ENCODE results near the gene ANKRD33B. TPM values are rescaled to one million over a fixed set of nuclear protein-coding genes. Genes with fewer than 3 reads are reported as not detected.

The ANKRD33B gene
- total and polyA plus RNA-seq, 2 experiments from 2014 or later = 0.71 to 1.5 TPM

DNA sequence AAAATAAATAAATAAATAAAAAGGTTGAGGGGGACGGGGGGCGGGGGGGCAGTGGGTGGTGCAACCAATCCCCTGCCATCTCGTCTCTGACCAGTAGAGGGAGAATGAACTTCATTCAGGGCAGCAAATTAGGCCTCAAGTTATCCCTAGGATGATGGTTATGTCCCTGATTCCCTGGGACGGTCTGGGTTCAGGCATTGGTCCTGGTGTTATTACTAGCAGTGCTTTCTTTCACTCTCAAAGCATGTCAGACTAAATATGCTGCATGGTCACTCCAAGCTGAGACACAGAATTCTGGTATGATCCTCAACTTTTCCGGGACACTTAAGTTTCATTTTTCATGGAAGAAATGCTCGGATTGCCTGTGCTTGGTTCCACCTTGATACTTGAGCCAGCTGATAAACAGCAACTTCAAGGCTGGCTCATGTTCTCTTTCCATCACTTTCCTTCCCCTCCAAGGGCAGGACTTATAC is 137.7 kb downstream of the ANKRD33B start:
- Histone ChIP-seq H3K4me3 (no peak overlapping the region), H3K4me1 (ENCODE audit: insufficient read depth) (peaks cover 46% of the 10 kb centered on the region)

DNA sequence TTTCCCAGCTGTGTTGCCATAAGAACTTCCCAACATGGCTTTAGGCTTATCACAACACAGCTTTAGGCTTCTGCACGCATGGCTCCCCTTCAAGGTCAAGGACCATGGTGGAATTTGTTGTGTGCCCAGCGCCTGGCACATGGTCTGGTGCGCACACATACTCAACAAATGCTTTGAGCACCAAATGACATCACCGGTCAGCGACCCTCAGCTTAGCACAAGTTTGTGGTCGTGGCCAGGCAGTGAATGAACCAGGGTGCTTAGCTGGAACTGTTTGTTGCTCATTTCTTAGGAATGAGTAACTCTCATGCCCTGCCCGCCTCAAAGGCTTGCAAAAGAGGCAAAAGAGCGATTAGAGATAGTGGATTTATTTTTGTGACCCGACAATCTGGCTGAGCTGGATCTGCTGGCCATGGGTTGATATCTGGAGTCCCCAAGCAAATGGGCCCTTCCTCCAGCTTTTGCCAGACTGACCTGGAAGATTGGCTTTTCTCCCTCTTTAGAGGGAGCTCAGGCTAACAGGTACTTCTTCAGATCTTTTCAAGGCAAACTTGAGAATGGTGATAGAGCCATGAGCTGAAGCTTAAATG is 138.3 kb downstream of the ANKRD33B start:
- TF ChIP-seq EZH2 (IDR thresholded peaks at IDR 0.05; ENCODE audit: insufficient read depth, poor library complexity, severe bottlenecking) (no peak), EZH2phosphoT487 (IDR thresholded peaks at IDR 0.05; ENCODE audit: insufficient read depth, low read depth) (no peak)
- H3K9me3 ChIP-seq (ENCODE audit: low read depth) = no peaks in the 10 kb centered on the region
- peaks cover 49% of the 10 kb centered on the region for H3K4me1 ChIP-seq (ENCODE audit: insufficient read depth)
- 39% methylated on average over 9 of the region's 9 CpGs for WGBS, 2 experiments (ENCODE audit: low coverage in 1 of 2, low lambda C conversion rate in 2 of 2, missing lambda C conversion rate in 2 of 2)
- 0 out of 2 replicates have a peak overlapping the region, but pooled peaks have one; percentile 5 for H3K9ac ChIP-seq
- H3K9me2 ChIP-seq (ENCODE audit: insufficient read depth) = no peaks in the 10 kb centered on the region
- peaks cover 40% of the 10 kb centered on the region for H3F3A ChIP-seq (ENCODE audit: insufficient read depth)
- no peak overlapping the region for H3K4me3 ChIP-seq
- H3K27me3 ChIP-seq (replicated peaks; ENCODE audit: insufficient read depth) = no peaks in the 10 kb centered on the region
- DNase-seq = peak; percentile 89
- H3K27ac ChIP-seq = peak overlapping the region; percentile 59
- H3K4me2 ChIP-seq (ENCODE audit: unreplicated experiment) = peak overlapping the region; percentile 54
- H3K36me3 ChIP-seq (ENCODE audit: low read depth) = no peaks in the 10 kb centered on the region
- in situ Hi-C loops (cut with MboI) = no loop called here
- H3K79me2 ChIP-seq (ENCODE audit: insufficient read depth) = peaks cover 53% of the 10 kb centered on the region
- H4K20me1 ChIP-seq (ENCODE audit: insufficient read depth) = no peaks in the 10 kb centered on the region
- no peak overlapping the region for H2AFZ ChIP-seq

More for the DNA sequence above, 137.7 kb downstream of the ANKRD33B start:
- no peak overlapping the region for H2AFZ ChIP-seq
- H3K36me3 ChIP-seq (ENCODE audit: low read depth) = no peaks in the 10 kb centered on the region
- H3K9me3 ChIP-seq (ENCODE audit: low read depth) = no peaks in the 10 kb centered on the region
- peak overlapping the region; percentile 54 for H3K4me2 ChIP-seq (ENCODE audit: unreplicated experiment)
- peaks cover 37% of the 10 kb centered on the region for H3F3A ChIP-seq (ENCODE audit: insufficient read depth)
- DNase-seq = peak; percentile 65
- H3K79me2 ChIP-seq (ENCODE audit: insufficient read depth) = peaks cover 57% of the 10 kb centered on the region
- no peaks in the 10 kb centered on the region for H3K9me2 ChIP-seq (ENCODE audit: insufficient read depth)
- H3K27me3 ChIP-seq (replicated peaks; ENCODE audit: insufficient read depth) = no peaks in the 10 kb centered on the region
- H4K20me1 ChIP-seq (ENCODE audit: insufficient read depth) = no peaks in the 10 kb centered on the region; the same call in 1 of the 2 replicates
- H3K27ac ChIP-seq = peak overlapping the region; percentile 59
- 0 out of 2 replicates have a peak overlapping the region, but pooled peaks have one; percentile 5 for H3K9ac ChIP-seq
- TF ChIP-seq EZH2phosphoT487 (IDR thresholded peaks at IDR 0.05; ENCODE audit: insufficient read depth, low read depth) = no peak
- 35% methylated on average over 6 of the region's 6 CpGs for WGBS, 2 experiments (ENCODE audit: low coverage in 1 of 2, low lambda C conversion rate in 2 of 2, missing lambda C conversion rate in 2 of 2)
- in situ Hi-C loops (cut with MboI) = no loop called here

- Histone ChIP-seq H3K27me3 (replicated peaks; ENCODE audit: insufficient read depth) (no peaks in the 10 kb centered on the region), H3F3A (ENCODE audit: insufficient read depth) (peaks cover 48% of the 10 kb centered on the region), H3K4me1 (ENCODE audit: insufficient read depth) (peaks cover 56% of the 10 kb centered on the region), H3K4me2 (ENCODE audit: unreplicated experiment) (peak overlapping the region; percentile 54), H3K9ac (no peak overlapping the region), H4K20me1 (ENCODE audit: insufficient read depth) (no peaks in the 10 kb centered on the region; the same call in 1 of the 2 replicates), H3K36me3 (ENCODE audit: low read depth) (no peaks in the 10 kb centered on the region), H3K9me2 (ENCODE audit: insufficient read depth) (no peaks in the 10 kb centered on the region), H3K4me3 (no peak overlapping the region), H3K79me2 (ENCODE audit: insufficient read depth) (peaks cover 44% of the 10 kb centered on the region), H3K27ac (peak overlapping the region; percentile 59; the same call in 1 of the 2 replicates), H3K9me3 (ENCODE audit: low read depth) (no peaks in the 10 kb centered on the region), H2AFZ (no peak overlapping the region)
- no peak for TF ChIP-seq EZH2phosphoT487 (IDR thresholded peaks at IDR 0.05; ENCODE audit: insufficient read depth, low read depth)
- no peak for TF ChIP-seq EZH2 (IDR thresholded peaks at IDR 0.05; ENCODE audit: insufficient read depth, poor library complexity, severe bottlenecking)
- whole genome bisulfite sequencing, 2 experiments (ENCODE audit: low coverage in 1 of 2, low lambda C conversion rate in 2 of 2, missing lambda C conversion rate in 2 of 2) = 83 to 86% methylated on average over 7 of the region's 7 CpGs
- in situ Hi-C loops (cut with MboI) = no loop called here
- peak; percentile 42 for DNase-seq
Measured at GRCh38 chr5:10702911-10703491, 139.1 kb downstream of the ANKRD33B start.

DNA sequence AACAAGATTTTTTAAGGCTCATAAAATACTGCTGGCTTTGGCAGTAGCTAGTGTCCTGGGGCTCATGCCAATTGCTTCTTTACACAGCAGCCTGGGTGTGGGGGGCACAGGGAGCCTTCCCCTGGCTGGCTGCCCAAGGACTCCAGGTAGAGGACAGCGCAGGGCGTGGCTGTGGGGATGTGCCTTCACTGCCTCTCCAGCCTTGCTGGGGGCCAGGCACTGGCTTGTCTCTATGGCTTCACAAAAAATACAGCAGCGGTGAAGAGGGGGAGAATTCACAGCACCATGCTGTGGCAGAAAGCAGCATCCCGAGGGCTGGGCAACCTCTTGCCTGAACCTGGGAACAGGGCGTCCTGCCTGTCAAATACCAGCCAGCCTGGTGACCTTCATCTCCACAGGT is 139.8 kb downstream of the ANKRD33B start:
- in situ Hi-C loops (cut with MboI) = no loop called here
- WGBS, 2 experiments (ENCODE audit: low coverage in 1 of 2, low lambda C conversion rate in 2 of 2, missing lambda C conversion rate in 2 of 2) = 93 to 95% methylated on average over 5 of the region's 5 CpGs
- H3K4me2 ChIP-seq (ENCODE audit: unreplicated experiment) = no peak overlapping the region

More for the DNA sequence above, 139.8 kb downstream of the ANKRD33B start:
- H3K79me2 ChIP-seq (ENCODE audit: insufficient read depth) = peaks cover 43% of the 10 kb centered on the region
- H2AFZ ChIP-seq = no peak overlapping the region
- H3K9me3 ChIP-seq (ENCODE audit: low read depth) = no peaks in the 10 kb centered on the region
- H4K20me1 ChIP-seq (ENCODE audit: insufficient read depth) = no peaks in the 10 kb centered on the region; the same call in 1 of the 2 replicates
- peaks cover 61% of the 10 kb centered on the region for H3K4me1 ChIP-seq (ENCODE audit: insufficient read depth)
- H3K9me2 ChIP-seq (ENCODE audit: insufficient read depth) = no peaks in the 10 kb centered on the region
- H3K9ac ChIP-seq = no peak overlapping the region
- no peak for TF ChIP-seq EZH2 (IDR thresholded peaks at IDR 0.05; ENCODE audit: insufficient read depth, poor library complexity, severe bottlenecking)
- no peak for TF ChIP-seq EZH2phosphoT487 (IDR thresholded peaks at IDR 0.05; ENCODE audit: insufficient read depth, low read depth)
- H3K36me3 ChIP-seq (ENCODE audit: low read depth) = no peaks in the 10 kb centered on the region
- H3K27ac ChIP-seq = no peak overlapping the region
- no peak for DNase-seq
- H3F3A ChIP-seq (ENCODE audit: insufficient read depth) = peaks cover 54% of the 10 kb centered on the region
- no peaks in the 10 kb centered on the region for H3K27me3 ChIP-seq (replicated peaks; ENCODE audit: insufficient read depth)
- no peak overlapping the region for H3K4me3 ChIP-seq
